H1 (cell line): ENCODE data around the gene DNAJC21. TPM values are rescaled to one million over a fixed set of nuclear protein-coding genes. Genes with fewer than 3 reads are reported as not detected.

Experiments used
- ASH2L ChIP-seq: fragments of 200-600, 300-600 bp; sonication (generic); IDR thresholded peaks from one replicate; pipeline ENCODE4 v1.7.1; 2017; ENCODE audit warnings: low read length
- E2F6 ChIP-seq: IDR thresholded peaks from 2 replicates; pipeline ENCODE4 v1.6.1; 2012; ENCODE audit warnings: inconsistent platforms
- EZH2 ChIP-seq: fragments of 200-600 bp; sonication (generic); IDR thresholded peaks from 2 replicates; pipeline ENCODE4 v1.7.1; 2012; ENCODE audit warnings: low read depth, mild to moderate bottlenecking, moderate library complexity, low read length, inconsistent platforms; ENCODE audit not compliant: severe bottlenecking
- RAD21 ChIP-seq, 2 experiments: IDR thresholded peaks in 1 of 2; conservative IDR thresholded peaks in 1 of 2; 2 replicates each; pipeline ENCODE4 v1.6.1; 2011; ENCODE audit warnings: low read depth in 2 of 2, low read length in 2 of 2, improper control_type of control experiment in 1 of 2, inconsistent platforms in 1 of 2, mild to moderate bottlenecking in 1 of 2, moderate library complexity in 1 of 2
- RBBP5 ChIP-seq: IDR thresholded peaks from 2 replicates; pipeline ENCODE4 v1.7.1; 2012; ENCODE audit warnings: low read depth, mild to moderate bottlenecking, inconsistent platforms, low read length, moderate library complexity, borderline replicate concordance
- SAP30 ChIP-seq: fragments of 300-600 bp; sonication (generic); IDR thresholded peaks from 2 replicates; pipeline ENCODE4 v1.7.1; 2012; ENCODE audit warnings: low read length, moderate library complexity, mild to moderate bottlenecking, inconsistent platforms; ENCODE audit not compliant: insufficient read depth, insufficient replicate concordance
- SIN3A ChIP-seq, 2 experiments: IDR thresholded peaks in 1 of 2; conservative IDR thresholded peaks in 1 of 2; 2 replicates each; pipeline ENCODE4 v1.6.1; 2011 to 2012; ENCODE audit warnings: low read length in 2 of 2, improper control_type of control experiment in 1 of 2, low read depth in 1 of 2, mild to moderate bottlenecking in 1 of 2
- SIRT6 ChIP-seq: IDR thresholded peaks from one replicate; pipeline ENCODE4 v1.7.1; 2012; ENCODE audit warnings: low read length, inconsistent platforms
- TBP ChIP-seq: IDR thresholded peaks from 2 replicates; pipeline ENCODE4 v1.6.1; 2011; ENCODE audit warnings: low read depth, low read length, improper control_type of control experiment
- polyA plus RNA-seq, 7 experiments: library from polyadenylated mRNA; depleted of rRNA in 3 of 7; stranded (reverse) in 5 of 7; unstranded in 2 of 7; fragments of >200 nt in 5 of 7; fragments of 200-250 nt in 2 of 7; gene quantifications; 1 replicate in 5 of 7; 2 replicates in 1 of 7; 4 replicates in 1 of 7; pipeline versions ENCODE4 v1.2.1 to v1.2.3, GENCODE V29; 2011 to 2013; ENCODE audit warnings: missing spikeins in 2 of 7, mixed read lengths in 2 of 7
- total RNA-seq: library from RNA; stranded (reverse); fragmentation: NEBNext Ultra II Directional; extraction: Animal tissue kit (Norgen Biotek cat#: 25700); gene quantifications from 2 replicates; pipeline ENCODE4 v1.2.1, GENCODE V29; 2021
- TF ChIP-seq, protein P1 (sequence below): fragments of 300-600 bp; sonication (generic); IDR thresholded peaks from 2 replicates; pipeline ENCODE4 v1.7.1; 2012; ENCODE audit warnings: low read length, moderate library complexity, mild to moderate bottlenecking, inconsistent platforms; ENCODE audit not compliant: insufficient replicate concordance

The DNAJC21 gene
- total and polyA plus RNA-seq, 2 of the 8 experiments (the other 6 are each of a cell fraction or from before 2014, with no cell fraction given) = 5.1 to 47.5 TPM

DNA sequence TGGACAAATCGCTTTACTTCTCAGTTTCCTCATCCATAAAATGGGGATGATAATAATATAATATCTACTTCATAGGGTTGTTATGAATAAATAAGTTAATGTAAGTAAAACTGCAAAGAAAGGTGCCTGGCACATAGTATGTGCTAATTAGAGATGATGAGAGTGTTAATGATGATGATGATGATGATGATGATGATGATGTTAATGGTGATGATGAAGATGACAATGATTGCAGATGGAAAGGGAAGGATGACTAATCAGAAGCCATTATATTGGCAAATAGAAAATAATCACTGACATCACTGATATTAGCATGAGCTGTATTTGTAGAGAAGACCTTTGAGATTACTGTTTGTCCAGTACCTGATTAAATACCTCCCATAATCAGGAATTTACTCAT is 34.6 kb upstream of the DNAJC21 start (continued):
- TF ChIP-seq, protein P1, sequence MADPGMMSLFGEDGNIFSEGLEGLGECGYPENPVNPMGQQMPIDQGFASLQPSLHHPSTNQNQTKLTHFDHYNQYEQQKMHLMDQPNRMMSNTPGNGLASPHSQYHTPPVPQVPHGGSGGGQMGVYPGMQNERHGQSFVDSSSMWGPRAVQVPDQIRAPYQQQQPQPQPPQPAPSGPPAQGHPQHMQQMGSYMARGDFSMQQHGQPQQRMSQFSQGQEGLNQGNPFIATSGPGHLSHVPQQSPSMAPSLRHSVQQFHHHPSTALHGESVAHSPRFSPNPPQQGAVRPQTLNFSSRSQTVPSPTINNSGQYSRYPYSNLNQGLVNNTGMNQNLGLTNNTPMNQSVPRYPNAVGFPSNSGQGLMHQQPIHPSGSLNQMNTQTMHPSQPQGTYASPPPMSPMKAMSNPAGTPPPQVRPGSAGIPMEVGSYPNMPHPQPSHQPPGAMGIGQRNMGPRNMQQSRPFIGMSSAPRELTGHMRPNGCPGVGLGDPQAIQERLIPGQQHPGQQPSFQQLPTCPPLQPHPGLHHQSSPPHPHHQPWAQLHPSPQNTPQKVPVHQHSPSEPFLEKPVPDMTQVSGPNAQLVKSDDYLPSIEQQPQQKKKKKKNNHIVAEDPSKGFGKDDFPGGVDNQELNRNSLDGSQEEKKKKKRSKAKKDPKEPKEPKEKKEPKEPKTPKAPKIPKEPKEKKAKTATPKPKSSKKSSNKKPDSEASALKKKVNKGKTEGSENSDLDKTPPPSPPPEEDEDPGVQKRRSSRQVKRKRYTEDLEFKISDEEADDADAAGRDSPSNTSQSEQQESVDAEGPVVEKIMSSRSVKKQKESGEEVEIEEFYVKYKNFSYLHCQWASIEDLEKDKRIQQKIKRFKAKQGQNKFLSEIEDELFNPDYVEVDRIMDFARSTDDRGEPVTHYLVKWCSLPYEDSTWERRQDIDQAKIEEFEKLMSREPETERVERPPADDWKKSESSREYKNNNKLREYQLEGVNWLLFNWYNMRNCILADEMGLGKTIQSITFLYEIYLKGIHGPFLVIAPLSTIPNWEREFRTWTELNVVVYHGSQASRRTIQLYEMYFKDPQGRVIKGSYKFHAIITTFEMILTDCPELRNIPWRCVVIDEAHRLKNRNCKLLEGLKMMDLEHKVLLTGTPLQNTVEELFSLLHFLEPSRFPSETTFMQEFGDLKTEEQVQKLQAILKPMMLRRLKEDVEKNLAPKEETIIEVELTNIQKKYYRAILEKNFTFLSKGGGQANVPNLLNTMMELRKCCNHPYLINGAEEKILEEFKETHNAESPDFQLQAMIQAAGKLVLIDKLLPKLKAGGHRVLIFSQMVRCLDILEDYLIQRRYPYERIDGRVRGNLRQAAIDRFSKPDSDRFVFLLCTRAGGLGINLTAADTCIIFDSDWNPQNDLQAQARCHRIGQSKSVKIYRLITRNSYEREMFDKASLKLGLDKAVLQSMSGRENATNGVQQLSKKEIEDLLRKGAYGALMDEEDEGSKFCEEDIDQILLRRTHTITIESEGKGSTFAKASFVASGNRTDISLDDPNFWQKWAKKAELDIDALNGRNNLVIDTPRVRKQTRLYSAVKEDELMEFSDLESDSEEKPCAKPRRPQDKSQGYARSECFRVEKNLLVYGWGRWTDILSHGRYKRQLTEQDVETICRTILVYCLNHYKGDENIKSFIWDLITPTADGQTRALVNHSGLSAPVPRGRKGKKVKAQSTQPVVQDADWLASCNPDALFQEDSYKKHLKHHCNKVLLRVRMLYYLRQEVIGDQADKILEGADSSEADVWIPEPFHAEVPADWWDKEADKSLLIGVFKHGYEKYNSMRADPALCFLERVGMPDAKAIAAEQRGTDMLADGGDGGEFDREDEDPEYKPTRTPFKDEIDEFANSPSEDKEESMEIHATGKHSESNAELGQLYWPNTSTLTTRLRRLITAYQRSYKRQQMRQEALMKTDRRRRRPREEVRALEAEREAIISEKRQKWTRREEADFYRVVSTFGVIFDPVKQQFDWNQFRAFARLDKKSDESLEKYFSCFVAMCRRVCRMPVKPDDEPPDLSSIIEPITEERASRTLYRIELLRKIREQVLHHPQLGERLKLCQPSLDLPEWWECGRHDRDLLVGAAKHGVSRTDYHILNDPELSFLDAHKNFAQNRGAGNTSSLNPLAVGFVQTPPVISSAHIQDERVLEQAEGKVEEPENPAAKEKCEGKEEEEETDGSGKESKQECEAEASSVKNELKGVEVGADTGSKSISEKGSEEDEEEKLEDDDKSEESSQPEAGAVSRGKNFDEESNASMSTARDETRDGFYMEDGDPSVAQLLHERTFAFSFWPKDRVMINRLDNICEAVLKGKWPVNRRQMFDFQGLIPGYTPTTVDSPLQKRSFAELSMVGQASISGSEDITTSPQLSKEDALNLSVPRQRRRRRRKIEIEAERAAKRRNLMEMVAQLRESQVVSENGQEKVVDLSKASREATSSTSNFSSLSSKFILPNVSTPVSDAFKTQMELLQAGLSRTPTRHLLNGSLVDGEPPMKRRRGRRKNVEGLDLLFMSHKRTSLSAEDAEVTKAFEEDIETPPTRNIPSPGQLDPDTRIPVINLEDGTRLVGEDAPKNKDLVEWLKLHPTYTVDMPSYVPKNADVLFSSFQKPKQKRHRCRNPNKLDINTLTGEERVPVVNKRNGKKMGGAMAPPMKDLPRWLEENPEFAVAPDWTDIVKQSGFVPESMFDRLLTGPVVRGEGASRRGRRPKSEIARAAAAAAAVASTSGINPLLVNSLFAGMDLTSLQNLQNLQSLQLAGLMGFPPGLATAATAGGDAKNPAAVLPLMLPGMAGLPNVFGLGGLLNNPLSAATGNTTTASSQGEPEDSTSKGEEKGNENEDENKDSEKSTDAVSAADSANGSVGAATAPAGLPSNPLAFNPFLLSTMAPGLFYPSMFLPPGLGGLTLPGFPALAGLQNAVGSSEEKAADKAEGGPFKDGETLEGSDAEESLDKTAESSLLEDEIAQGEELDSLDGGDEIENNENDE = no peak
- TF ChIP-seq RAD21 (IDR thresholded peaks at IDR 0.05 in 1 of 2, conservative IDR thresholded peaks at IDR 0.05 in 1 of 2; ENCODE audit: low read depth in 2 of 2, low read length in 2 of 2) = no peak
- TF ChIP-seq RBBP5 = no peak
- TF ChIP-seq SIN3A (conservative IDR thresholded peaks at IDR 0.05 in 1 of 2, IDR thresholded peaks at IDR 0.05 in 1 of 2; ENCODE audit: low read depth in 1 of 2, low read length in 2 of 2) = no peak
- no peak for TF ChIP-seq EZH2
- TF ChIP-seq SIRT6 = no peak
- TF ChIP-seq SAP30 = no peak
- no peak for TF ChIP-seq E2F6
- no peak for TF ChIP-seq ASH2L
- no peak for TF ChIP-seq TBP
